Aorta (tissue), 5 donors: ENCODE measurements around the gene KRTAP13-2. TPM values are rescaled to one million over a fixed set of nuclear protein-coding genes. Genes with fewer than 3 reads are reported as not detected.

ENCODE experiments used
- ATAC-seq: fragments of 200-7000 bp; cut with Tn5 transposase; one replicate; pipeline ENCODE4 v1.9.1; 2022; ENCODE audit warnings: moderate library complexity; ENCODE audit not compliant: low FRiP score
- DNase-seq, 2 donors: peaks; one replicate each; pipeline ENCODE4 v3.0.0-alpha.2; 2020
- H3K27ac ChIP-seq, 2 donors: one replicate each; pipeline ENCODE4 v1.5.1; 2013; ENCODE audit warnings: low read length in 2 of 2, mild to moderate bottlenecking in 2 of 2, moderate library complexity in 2 of 2, control low read depth in 1 of 2, inconsistent platforms in 1 of 2, low read depth in 1 of 2
- H3K27me3 ChIP-seq, 2 donors: one replicate each; pipeline ENCODE4 v1.6.1; 2013; ENCODE audit warnings: control low read depth in 1 of 2, low read length in 1 of 2, mild to moderate bottlenecking in 1 of 2, moderate library complexity in 1 of 2; ENCODE audit not compliant: insufficient read depth in 2 of 2, control insufficient read depth in 1 of 2
- H3K36me3 ChIP-seq, 2 donors: one replicate each; pipeline ENCODE4 v1.6.1; 2013; ENCODE audit warnings: control low read depth in 1 of 2, low read length in 1 of 2, mild to moderate bottlenecking in 1 of 2; ENCODE audit not compliant: insufficient read depth in 2 of 2, control insufficient read depth in 1 of 2
- H3K4me1 ChIP-seq, 2 donors: one replicate each; pipeline ENCODE4 v1.6.1; 2013; ENCODE audit warnings: low read length in 2 of 2, control low read depth in 1 of 2, mild to moderate bottlenecking in 1 of 2, moderate library complexity in 1 of 2; ENCODE audit not compliant: insufficient read depth in 2 of 2, control insufficient read depth in 1 of 2
- H3K4me3 ChIP-seq, 2 donors: one replicate each; pipeline ENCODE4 v1.5.1; 2013; ENCODE audit warnings: low read length in 2 of 2, control low read depth in 1 of 2, mild to moderate bottlenecking in 1 of 2
- H3K9me3 ChIP-seq: one replicate; pipeline ENCODE4 v1.6.1; 2013; ENCODE audit warnings: mild to moderate bottlenecking, low read length; ENCODE audit not compliant: control insufficient read depth
- WGBS, 2 donors: extraction: QIAGEN DNeasy Blood & Tissue Kit; methylation state at CpG; one replicate each; pipeline ENCODE4 v1.1.7; 2013; 5-methylcytosine and 5-hydroxymethylcytosine counted together
- intact Hi-C, 2 donors: fragments of 100-400 bp; cut with DNase I; formaldehyde crosslinking; loops; one replicate each; pipeline versions ENCODE4 v1.14.2 to v1.15.0; 2022
- microRNA-seq, 2 donors: library from miRNA; unstranded; fragments of <30 nt; microRNA quantifications; one replicate each; pipeline ENCODE4 v1.2.0, GENCODE V29; 2020
- polyA plus RNA-seq, 2 donors: library from polyadenylated mRNA; stranded (reverse); fragments of 200-250 nt; gene quantifications; one replicate each; pipeline ENCODE4 v1.2.3, GENCODE V29; 2013
- total RNA-seq, 2 donors: library from RNA; stranded (reverse); fragmentation: NEBNext Ultra II Directional; extraction: Animal tissue kit (Norgen Biotek cat#: 25700); gene quantifications; one replicate each; pipeline ENCODE4 v1.2.1, GENCODE V29; 2021
- donor health status: healthy with polysubstance abuse.
- donor health status: Bipolar disorder and iron deficiency.
- donor health status: DM: no; HTN: no; CAD: no.
- donor health status: DM: no; HTN: no; CAD: no.
- donor health status: DM: yes; HTN: yes; CAD: no.

Gene KRTAP13-2
- total and polyA plus RNA-seq, 4 donors, result not detected

DNA sequence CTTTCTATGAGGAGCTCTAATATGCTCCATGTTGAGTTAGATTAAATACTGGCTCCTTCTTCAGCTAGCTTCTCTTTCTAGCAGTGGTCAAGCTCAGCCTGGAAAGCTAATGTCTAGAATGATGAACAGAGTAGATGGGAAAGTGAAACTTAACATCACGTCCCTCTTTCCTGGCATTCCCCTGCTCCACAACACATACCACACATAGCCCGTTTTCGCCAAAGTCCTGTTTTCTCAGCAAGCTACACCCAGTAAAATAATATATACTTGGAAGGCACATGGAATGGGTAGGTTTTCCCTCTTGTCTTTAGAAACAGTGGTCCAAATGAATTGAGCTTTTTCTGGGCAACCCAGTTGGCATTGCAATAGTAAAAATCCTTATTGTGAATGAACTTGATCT lies 38.3 kb downstream of the KRTAP13-2 start:
- Histone ChIP-seq H3K27me3 (no peaks in the 10 kb centered on the region), H3K36me3 (no peaks in the 10 kb centered on the region), H3K4me1 (no peaks in the 10 kb centered on the region), H3K9me3 (no peaks in the 10 kb centered on the region), H3K4me3 (no peak overlapping the region), H3K27ac (no peak overlapping the region)
- ATAC-seq (no peak), DNase-seq (no peak)
- intact Hi-C loops, result no loop called here
- WGBS, 2 donors, result 7 to 10% methylated on average over 3 of the region's 3 CpGs

GRCh38 chr21:30332681-30333080 lies 39.4 kb downstream of the KRTAP13-2 start:
- ATAC-seq (no peak), DNase-seq (no peak)
- Histone ChIP-seq H3K27ac (no peak overlapping the region), H3K4me3 (no peak overlapping the region), H3K4me1 (peaks cover 0 to 2% of the 10 kb centered on the region in 2 donors), H3K36me3 (no peaks in the 10 kb centered on the region), H3K9me3 (no peaks in the 10 kb centered on the region), H3K27me3 (no peaks in the 10 kb centered on the region)
- intact Hi-C loops, result no loop called here
- WGBS, 2 donors, result 95 to 96% methylated on average over 2 of the region's 2 CpGs

GRCh38 chr21:30329203-30329875 lies 42.7 kb downstream of the KRTAP13-2 start:
- Histone ChIP-seq H3K4me1 (peaks cover 0 to 2% of the 10 kb centered on the region in 2 donors), H3K27me3 (no peaks in the 10 kb centered on the region), H3K27ac (no peak overlapping the region), H3K36me3 (no peaks in the 10 kb centered on the region), H3K9me3 (no peaks in the 10 kb centered on the region), H3K4me3 (no peak overlapping the region)
- WGBS, 2 donors, result 91 to 99% methylated on average over 4 of the region's 4 CpGs
- DNase-seq (no peak), ATAC-seq (no peak)
- intact Hi-C loops, result no loop called here

GRCh38 chr21:30326390-30326789 lies 45.7 kb downstream of the KRTAP13-2 start:
- ATAC-seq (no peak), DNase-seq (no peak)
- intact Hi-C loops, result no loop called here
- peaks cover 0 to 2% of the 10 kb centered on the region in 2 donors for H3K4me1 ChIP-seq
- H3K27me3 ChIP-seq, result no peaks in the 10 kb centered on the region
- no peaks in the 10 kb centered on the region for H3K36me3 ChIP-seq
- H3K27ac ChIP-seq, result no peak overlapping the region
- no peaks in the 10 kb centered on the region for H3K9me3 ChIP-seq
- no peak overlapping the region for H3K4me3 ChIP-seq

Small RNAs within 50 kb of the gene (microRNA-seq; reads per million reads assigned to microRNA genes)
- gene MIR4327, result 0 reads per million in 2 donors

Other genes with a start within 250 kb of the KRTAP13-2 start
- gene CLDN17, start 205.5 kb downstream of the KRTAP13-2 start, total RNA-seq, result not detected
- not detected for gene CLDN17, start 205.5 kb downstream of the KRTAP13-2 start, polyA plus RNA-seq
- not detected for gene CLDN8, start 156.2 kb downstream of the KRTAP13-2 start, total RNA-seq
- gene CLDN8, start 156.2 kb downstream of the KRTAP13-2 start, polyA plus RNA-seq, result under 1 TPM in 1 of 2 donors, not detected in 1; 0.23 TPM
- gene KRTAP24-1, start 89.3 kb downstream of the KRTAP13-2 start, total RNA-seq, result not detected
- gene KRTAP24-1, start 89.3 kb downstream of the KRTAP13-2 start, polyA plus RNA-seq, result not detected
- not detected for gene KRTAP25-1, start 82.8 kb downstream of the KRTAP13-2 start, total RNA-seq
- gene KRTAP25-1, start 82.8 kb downstream of the KRTAP13-2 start, polyA plus RNA-seq, result not detected
- not detected for gene KRTAP26-1, start 52.0 kb downstream of the KRTAP13-2 start, total RNA-seq
- not detected for gene KRTAP26-1, start 52.0 kb downstream of the KRTAP13-2 start, polyA plus RNA-seq
- not detected for gene KRTAP27-1, start 34.6 kb downstream of the KRTAP13-2 start, total RNA-seq
- not detected for gene KRTAP27-1, start 34.6 kb downstream of the KRTAP13-2 start, polyA plus RNA-seq
- not detected for gene KRTAP23-1, start 23.7 kb downstream of the KRTAP13-2 start, total RNA-seq
- not detected for gene KRTAP23-1, start 23.7 kb downstream of the KRTAP13-2 start, polyA plus RNA-seq
- not detected for gene KRTAP13-1, start 23.8 kb upstream of the KRTAP13-2 start, total RNA-seq
- gene KRTAP13-1, start 23.8 kb upstream of the KRTAP13-2 start, polyA plus RNA-seq, result not detected
- gene KRTAP13-3, start 53.7 kb upstream of the KRTAP13-2 start, total RNA-seq, result not detected
- gene KRTAP13-3, start 53.7 kb upstream of the KRTAP13-2 start, polyA plus RNA-seq, result not detected
- not detected for gene KRTAP13-4, start 57.9 kb upstream of the KRTAP13-2 start, total RNA-seq
- gene KRTAP13-4, start 57.9 kb upstream of the KRTAP13-2 start, polyA plus RNA-seq, result not detected
- not detected for gene KRTAP15-1, start 68.0 kb upstream of the KRTAP13-2 start, total RNA-seq
- gene KRTAP15-1, start 68.0 kb upstream of the KRTAP13-2 start, polyA plus RNA-seq, result not detected
- gene KRTAP19-1, start 108.1 kb upstream of the KRTAP13-2 start, total RNA-seq, result not detected
- gene KRTAP19-1, start 108.1 kb upstream of the KRTAP13-2 start, polyA plus RNA-seq, result not detected
- gene KRTAP19-2, start 115.2 kb upstream of the KRTAP13-2 start, total RNA-seq, result not detected
- gene KRTAP19-2, start 115.2 kb upstream of the KRTAP13-2 start, polyA plus RNA-seq, result not detected
- gene KRTAP19-3, start 119.7 kb upstream of the KRTAP13-2 start, total RNA-seq, result not detected
- not detected for gene KRTAP19-3, start 119.7 kb upstream of the KRTAP13-2 start, polyA plus RNA-seq
- gene KRTAP19-4, start 124.9 kb upstream of the KRTAP13-2 start, total RNA-seq, result not detected
- gene KRTAP19-4, start 124.9 kb upstream of the KRTAP13-2 start, polyA plus RNA-seq, result not detected
- not detected for gene KRTAP19-5, start 129.9 kb upstream of the KRTAP13-2 start, total RNA-seq
- not detected for gene KRTAP19-5, start 129.9 kb upstream of the KRTAP13-2 start, polyA plus RNA-seq
- not detected for gene KRTAP19-6, start 169.6 kb upstream of the KRTAP13-2 start, total RNA-seq
- not detected for gene KRTAP19-6, start 169.6 kb upstream of the KRTAP13-2 start, polyA plus RNA-seq
- not detected for gene KRTAP19-7, start 189.0 kb upstream of the KRTAP13-2 start, total RNA-seq
- not detected for gene KRTAP19-7, start 189.0 kb upstream of the KRTAP13-2 start, polyA plus RNA-seq
- not detected for gene KRTAP22-2, start 218.1 kb upstream of the KRTAP13-2 start, total RNA-seq
- not detected for gene KRTAP22-2, start 218.1 kb upstream of the KRTAP13-2 start, polyA plus RNA-seq
- gene KRTAP6-3, start 220.2 kb upstream of the KRTAP13-2 start, total RNA-seq, result not detected
- gene KRTAP6-3, start 220.2 kb upstream of the KRTAP13-2 start, polyA plus RNA-seq, result not detected
- gene KRTAP6-2, start 226.6 kb upstream of the KRTAP13-2 start, total RNA-seq, result not detected
- not detected for gene KRTAP6-2, start 226.6 kb upstream of the KRTAP13-2 start, polyA plus RNA-seq
- gene KRTAP22-1, start 228.8 kb upstream of the KRTAP13-2 start, total RNA-seq, result not detected
- not detected for gene KRTAP22-1, start 228.8 kb upstream of the KRTAP13-2 start, polyA plus RNA-seq
- gene KRTAP6-1, start 241.7 kb upstream of the KRTAP13-2 start, total RNA-seq, result not detected
- not detected for gene KRTAP6-1, start 241.7 kb upstream of the KRTAP13-2 start, polyA plus RNA-seq
- gene KRTAP20-1, start 244.2 kb upstream of the KRTAP13-2 start, total RNA-seq, result not detected
- not detected for gene KRTAP20-1, start 244.2 kb upstream of the KRTAP13-2 start, polyA plus RNA-seq
- not detected for gene KRTAP20-4, start 248.4 kb upstream of the KRTAP13-2 start, total RNA-seq
- not detected for gene KRTAP20-4, start 248.4 kb upstream of the KRTAP13-2 start, polyA plus RNA-seq